ENCODE results near the gene MAPRE3. TPM values are rescaled to one million over a fixed set of nuclear protein-coding genes. Genes with fewer than 3 reads are reported as not detected.

MAPRE3 gene
- total RNA-seq, 2 donors from 2014 or later, result 35.3 to 43.1 TPM

- ATAC-seq (no peak), DNase-seq (no peak)
- intact Hi-C loops (cut with DNase I), result no loop called here
These were observed 24.3 kb upstream of the MAPRE3 start for GRCh38 chr2:26945991-26946750.

- DNase-seq, result no peak
- peak; percentile 64 to 76 for ATAC-seq
- intact Hi-C loops (cut with DNase I), result no loop called here
These were observed 23.3 kb upstream of the MAPRE3 start for GRCh38 chr2:26946841-26947784.

GRCh38 chr2:26948800-26949199 is 21.6 kb upstream of the MAPRE3 start:
- intact Hi-C loops (cut with DNase I), result no loop called here
- no peak for ATAC-seq
- no peak for DNase-seq

DNA sequence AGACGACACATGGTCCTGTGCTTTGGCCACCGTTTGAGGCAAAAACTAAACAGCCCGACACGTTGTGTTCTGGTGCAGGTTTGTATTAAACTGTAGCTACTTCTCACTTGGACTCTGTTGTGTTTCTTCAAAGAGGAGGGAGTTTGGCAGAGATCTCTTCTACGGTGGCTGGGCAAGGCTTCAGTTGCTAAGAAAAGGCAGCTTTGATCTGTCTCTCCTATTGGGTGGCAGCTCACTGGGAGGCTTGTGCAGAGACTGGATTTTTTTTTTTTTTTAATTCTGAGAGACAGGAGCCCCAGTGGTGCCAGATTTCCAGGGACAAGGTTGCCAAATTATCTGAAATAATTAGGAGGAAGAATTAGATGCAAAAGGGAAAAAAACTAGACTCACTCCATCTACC is 20.2 kb upstream of the MAPRE3 start:
- no peak for ATAC-seq
- intact Hi-C loops (cut with DNase I), result no loop called here
- no peak for DNase-seq

DNA sequence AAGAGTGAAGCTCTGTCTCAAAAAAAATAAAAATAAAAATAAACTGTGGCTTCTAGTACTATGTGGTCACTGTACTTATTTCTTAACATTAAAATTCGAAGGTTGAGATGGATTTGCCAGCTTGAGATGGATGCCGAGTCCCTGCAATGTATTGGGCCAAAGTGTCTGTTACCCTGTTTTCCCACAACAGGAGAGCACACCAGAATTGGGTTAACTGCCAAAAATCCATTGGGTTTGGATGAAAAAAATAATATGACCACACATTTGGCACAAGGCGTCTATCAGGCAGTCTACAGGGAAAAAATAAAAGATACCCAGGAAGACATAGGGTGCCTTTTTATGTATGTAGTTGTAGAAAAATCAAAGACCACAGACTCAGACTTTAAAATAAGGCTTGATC is 19.2 kb upstream of the MAPRE3 start:
- no peak for DNase-seq
- intact Hi-C loops (cut with DNase I), result no loop called here
- no peak for ATAC-seq

- ATAC-seq, result no peak
- intact Hi-C loops (cut with DNase I), result no loop called here
- DNase-seq, result no peak
These were observed 18.1 kb upstream of the MAPRE3 start for GRCh38 chr2:26952374-26952773.

GRCh38 chr2:26954135-26954534 is 16.3 kb upstream of the MAPRE3 start:
- intact Hi-C loops (cut with DNase I), result no loop called here
- no peak for ATAC-seq
- no peak for DNase-seq

GRCh38 chr2:26957041-26957440 is 13.4 kb upstream of the MAPRE3 start:
- intact Hi-C loops (cut with DNase I), result no loop called here
- DNase-seq, result no peak
- ATAC-seq, result no peak

- intact Hi-C loops (cut with DNase I), result no loop called here
- ATAC-seq (no peak), DNase-seq (no peak)
These were observed 12.9 kb upstream of the MAPRE3 start for GRCh38 chr2:26957534-26957933.

DNA sequence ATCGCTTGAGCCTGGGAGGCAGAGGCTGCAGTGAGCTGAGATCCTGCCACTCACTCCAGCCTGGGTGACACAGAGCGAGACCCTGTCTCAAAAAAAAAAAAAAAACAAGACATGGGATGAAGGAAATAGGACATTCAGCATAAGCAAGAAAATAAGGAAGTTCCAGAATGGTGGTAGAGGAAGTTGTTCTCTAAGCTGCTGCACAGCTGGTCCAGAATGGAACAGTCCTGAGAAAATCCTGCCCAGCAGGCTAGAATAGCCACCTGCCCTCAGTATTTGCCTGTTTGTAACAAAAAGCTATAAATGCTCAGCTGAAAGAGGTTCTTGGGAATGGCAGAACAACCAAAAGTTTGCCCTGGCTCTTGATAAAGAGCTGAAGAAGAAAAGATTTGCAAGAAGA is 11.1 kb upstream of the MAPRE3 start:
- intact Hi-C loops (cut with DNase I), result no loop called here
- ATAC-seq, result peak in 1 of 2 donors; percentile 28
- DNase-seq, result no peak

DNA sequence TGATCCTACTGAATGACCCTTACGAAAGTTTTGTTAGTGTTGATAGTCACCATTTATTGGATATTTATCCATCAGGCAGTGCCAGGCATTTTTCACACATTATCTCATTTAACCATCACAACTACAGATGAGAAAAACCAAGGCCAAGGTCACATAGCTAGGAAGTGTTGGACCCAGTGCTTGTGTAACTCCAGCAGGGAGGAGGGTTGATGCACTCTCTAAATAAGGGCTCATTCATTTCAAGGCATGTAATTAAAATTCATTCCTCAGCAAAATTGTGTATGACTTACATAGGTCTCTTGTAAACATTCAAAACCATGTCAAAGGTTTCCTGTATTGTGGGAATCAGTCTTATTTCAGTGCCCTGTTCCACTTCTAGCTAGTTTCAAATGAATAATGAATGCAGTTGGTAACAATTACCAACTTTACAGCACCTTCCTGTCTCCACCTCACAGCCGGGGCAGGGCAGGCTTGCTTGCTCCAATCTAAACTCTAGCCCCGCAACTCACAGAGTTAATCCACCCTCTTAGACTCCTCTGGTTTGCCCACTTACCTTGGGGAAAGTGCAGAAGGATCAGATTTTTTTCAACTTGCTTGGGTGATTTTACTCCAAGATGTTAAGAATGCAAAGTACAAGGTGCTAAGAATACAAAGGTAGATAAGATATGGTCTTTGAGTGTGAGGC is 5.8 kb upstream of the MAPRE3 start:
- ATAC-seq (no peak), DNase-seq (no peak)
- intact Hi-C loops (cut with DNase I), result loop anchor here in 1 of 2 donors (5.0 to 10.0 kb wide), 2 partner anchors 53 to 120 kb away; partner anchors contain the start of gene KHK

GRCh38 chr2:26968001-26968400 is 2.4 kb upstream of the MAPRE3 start:
- ATAC-seq, result no peak
- no peak for DNase-seq
- intact Hi-C loops (cut with DNase I), result loop anchor here in 1 of 2 donors (10.0 kb wide), 1 partner anchor 117 kb away; the partner anchor contains the start of gene KHK

- intact Hi-C loops (cut with DNase I), result loop anchor here in 1 of 2 donors (10.0 kb wide), 1 partner anchor 116 kb away; the partner anchor contains the start of gene KHK
- no peak for DNase-seq
- no peak for ATAC-seq
These were observed 1.2 kb upstream of the MAPRE3 start for GRCh38 chr2:26969077-26969844.

- DNase-seq (no peak), ATAC-seq (peak; percentile 40 to 48)
- intact Hi-C loops (cut with DNase I), result no loop called here
These were observed 641 bp downstream of the MAPRE3 start for GRCh38 chr2:26970928-26971627.

GRCh38 chr2:26971911-26972786 is 1.7 kb downstream of the MAPRE3 start:
- no peak for ATAC-seq
- intact Hi-C loops (cut with DNase I), result no loop called here
- no peak for DNase-seq

DNA sequence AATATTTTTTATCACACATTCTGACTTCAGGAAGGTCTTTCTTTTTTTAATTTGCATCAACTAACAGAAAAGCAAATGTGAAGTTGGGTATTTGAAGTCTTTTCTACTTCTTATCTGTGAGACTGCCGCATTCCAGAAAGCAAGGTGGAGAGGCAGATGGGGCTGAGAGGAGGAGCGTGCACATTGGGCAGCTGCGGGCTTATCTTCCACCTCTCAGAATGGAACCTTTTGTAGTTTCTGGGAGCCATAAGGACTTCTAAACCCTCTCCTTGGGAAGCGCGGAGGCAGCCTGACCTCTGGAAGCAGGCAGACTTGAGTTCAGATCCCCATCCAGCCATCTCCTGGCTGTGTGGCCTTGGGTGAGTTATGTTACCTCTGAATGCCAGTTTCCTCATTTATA is 3.9 kb downstream of the MAPRE3 start:
- intact Hi-C loops (cut with DNase I), result no loop called here
- DNase-seq, result no peak
- no peak for ATAC-seq

GRCh38 chr2:26975102-26975501 is 4.7 kb downstream of the MAPRE3 start:
- no peak for DNase-seq
- intact Hi-C loops (cut with DNase I), result no loop called here
- ATAC-seq, result no peak
